IMR-90 (cell line): ENCODE measurements around the gene SLC34A3.

Source experiments
- CHD1 ChIP-seq: IDR thresholded peaks from 2 replicates; pipeline ENCODE4 v1.6.1; 2012; ENCODE audit warnings: low read depth, low read length, improper control_type of control experiment
- POLR2A ChIP-seq: IDR thresholded peaks from 2 replicates; pipeline ENCODE4 v1.6.1; 2012; ENCODE audit warnings: mild to moderate bottlenecking, low read depth, low read length
- SMC3 ChIP-seq: fragments of 150-350 bp; IDR thresholded peaks from 2 replicates; pipeline ENCODE4 v1.6.1; 2016; ENCODE audit warnings: low read depth, mild to moderate bottlenecking, antibody characterized with exemption, low read length, moderate library complexity
- TF ChIP-seq, protein P1 (sequence below): conservative IDR thresholded peaks from 2 replicates; pipeline ENCODE4 v1.5.1; 2012; ENCODE audit warnings: mild to moderate bottlenecking, low read depth, low read length, improper control_type of control experiment

DNA sequence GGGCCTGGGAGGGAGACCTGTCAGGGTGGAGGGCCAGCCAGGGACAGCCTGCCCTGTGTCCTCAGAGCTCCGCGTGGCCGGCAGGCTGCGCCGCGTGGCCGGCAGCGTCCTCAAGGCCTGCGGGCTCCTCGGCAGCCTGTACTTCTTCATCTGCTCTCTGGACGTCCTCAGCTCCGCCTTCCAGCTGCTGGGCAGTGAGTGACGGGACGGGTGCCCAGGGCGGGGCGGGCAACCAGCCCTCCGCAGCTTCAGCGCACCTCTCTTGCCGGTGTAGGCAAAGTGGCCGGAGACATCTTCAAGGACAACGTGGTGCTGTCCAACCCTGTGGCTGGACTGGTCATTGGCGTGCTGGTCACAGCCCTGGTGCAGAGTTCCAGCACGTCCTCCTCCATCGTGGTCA lies 1.8 kb downstream of the SLC34A3 start:
- no peak for TF ChIP-seq POLR2A
- TF ChIP-seq, protein P1, sequence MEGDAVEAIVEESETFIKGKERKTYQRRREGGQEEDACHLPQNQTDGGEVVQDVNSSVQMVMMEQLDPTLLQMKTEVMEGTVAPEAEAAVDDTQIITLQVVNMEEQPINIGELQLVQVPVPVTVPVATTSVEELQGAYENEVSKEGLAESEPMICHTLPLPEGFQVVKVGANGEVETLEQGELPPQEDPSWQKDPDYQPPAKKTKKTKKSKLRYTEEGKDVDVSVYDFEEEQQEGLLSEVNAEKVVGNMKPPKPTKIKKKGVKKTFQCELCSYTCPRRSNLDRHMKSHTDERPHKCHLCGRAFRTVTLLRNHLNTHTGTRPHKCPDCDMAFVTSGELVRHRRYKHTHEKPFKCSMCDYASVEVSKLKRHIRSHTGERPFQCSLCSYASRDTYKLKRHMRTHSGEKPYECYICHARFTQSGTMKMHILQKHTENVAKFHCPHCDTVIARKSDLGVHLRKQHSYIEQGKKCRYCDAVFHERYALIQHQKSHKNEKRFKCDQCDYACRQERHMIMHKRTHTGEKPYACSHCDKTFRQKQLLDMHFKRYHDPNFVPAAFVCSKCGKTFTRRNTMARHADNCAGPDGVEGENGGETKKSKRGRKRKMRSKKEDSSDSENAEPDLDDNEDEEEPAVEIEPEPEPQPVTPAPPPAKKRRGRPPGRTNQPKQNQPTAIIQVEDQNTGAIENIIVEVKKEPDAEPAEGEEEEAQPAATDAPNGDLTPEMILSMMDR: no peak
- TF ChIP-seq SMC3: no peak
- TF ChIP-seq CHD1: no peak
